Middle frontal gyrus (tissue), 1 donor: ENCODE measurements around the gene GABBR2.

Experiments
- DNase-seq: peaks from one replicate; pipeline ENCODE4 v3.0.0-alpha.2; 2015; ENCODE audit warnings: low spot score; ENCODE audit errors: extremely low spot score

Gene GABBR2

GRCh38 chr9:98263080-98263479, 445.7 kb downstream of the GABBR2 start:
- DNase-seq = no peak

- no peak for DNase-seq
Observed at GRCh38 chr9:98262056-98262455, 446.7 kb downstream of the GABBR2 start.

DNA sequence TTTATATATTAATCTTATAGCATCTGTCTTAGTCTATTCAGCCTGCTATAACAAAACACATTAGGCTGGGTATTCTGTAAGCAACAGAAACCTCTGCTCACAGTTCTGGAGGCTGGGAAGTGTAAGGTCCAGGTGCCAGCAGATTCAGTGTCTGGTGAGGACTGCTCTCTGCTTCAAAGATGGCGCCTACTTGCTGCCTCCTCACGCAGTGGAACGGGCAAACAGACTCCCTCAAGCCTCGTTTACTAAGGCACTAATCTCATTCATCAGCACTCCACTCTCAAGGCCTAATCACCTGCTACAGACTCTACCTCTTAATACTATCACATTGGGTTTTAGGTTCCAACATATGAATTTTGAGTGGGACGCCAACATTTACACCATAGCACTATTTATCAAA, 448.1 kb downstream of the GABBR2 start:
- no peak for DNase-seq

GRCh38 chr9:98259791-98260190, 448.9 kb downstream of the GABBR2 start:
- no peak for DNase-seq

- DNase-seq = no peak
Observed at GRCh38 chr9:98256756-98257155, 452.0 kb downstream of the GABBR2 start.

DNA sequence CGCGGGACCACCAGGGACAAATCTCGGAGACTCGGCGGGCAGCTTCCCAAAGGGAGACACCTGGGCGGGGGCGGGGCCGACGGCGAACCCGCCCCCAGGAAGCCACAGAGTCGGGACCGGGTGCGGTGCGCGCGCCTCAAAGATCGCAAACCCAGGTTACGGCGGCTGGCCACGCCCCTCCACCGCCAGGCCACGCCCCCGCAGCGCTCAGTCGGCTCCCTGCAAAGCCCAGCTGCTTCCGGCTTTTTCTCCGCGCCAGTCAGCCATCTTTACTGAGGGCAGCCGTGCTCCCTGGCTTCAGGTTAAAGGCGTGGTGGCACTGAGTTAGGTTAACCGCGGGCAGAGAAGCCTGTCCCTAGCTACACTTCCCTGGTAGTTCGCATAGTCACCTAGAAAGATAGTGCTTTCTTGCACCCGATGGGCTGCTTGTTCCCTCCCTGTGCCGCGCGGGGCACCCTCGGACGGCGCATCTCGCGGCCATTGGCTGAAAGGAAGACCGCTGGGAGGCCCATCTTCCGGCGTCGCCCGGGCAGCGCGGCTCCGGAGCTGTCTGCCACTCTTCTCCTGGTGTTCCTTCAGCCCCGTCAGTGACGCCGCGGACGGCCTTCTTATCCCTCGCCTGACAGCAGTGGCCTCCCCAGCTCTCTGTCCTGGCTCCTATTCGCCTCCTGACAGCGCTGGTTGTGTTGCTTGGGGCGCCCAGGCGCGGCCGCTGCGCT, 453.0 kb downstream of the GABBR2 start, which contains the start of gene TBC1D2:
Gene TBC1D2 (minus strand): TSS at position 72 of the 719 bp plus-strand sequence. CDS start 108 bp downstream, outside the sequence.
- DNase-seq = peak; percentile 87

DNA sequence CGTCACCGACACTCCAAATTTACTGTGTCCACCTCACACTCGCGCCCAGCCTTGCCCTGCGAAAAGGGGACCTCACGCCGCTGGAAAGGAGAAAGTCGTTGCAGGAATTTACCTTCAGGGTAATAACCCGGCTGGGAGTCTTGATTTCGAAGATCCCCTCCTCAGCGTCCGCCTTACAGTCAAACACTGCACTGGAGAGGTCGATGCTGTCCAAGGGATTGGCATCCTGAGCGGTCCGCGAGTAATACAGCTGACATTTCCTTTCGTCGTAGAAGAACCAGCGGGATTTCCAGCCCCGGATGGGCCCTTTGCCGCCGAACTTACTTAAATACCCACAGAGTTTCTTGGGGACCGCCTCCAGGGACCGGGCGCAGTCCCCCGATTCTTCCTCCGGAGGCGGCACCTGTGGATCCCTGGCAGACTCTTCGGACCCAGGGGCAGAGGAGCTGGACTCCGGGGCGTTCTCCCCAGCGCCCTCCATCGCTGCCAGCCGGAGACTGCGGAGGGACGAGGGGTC, 453.6 kb downstream of the GABBR2 start:
- no peak for DNase-seq

DNA sequence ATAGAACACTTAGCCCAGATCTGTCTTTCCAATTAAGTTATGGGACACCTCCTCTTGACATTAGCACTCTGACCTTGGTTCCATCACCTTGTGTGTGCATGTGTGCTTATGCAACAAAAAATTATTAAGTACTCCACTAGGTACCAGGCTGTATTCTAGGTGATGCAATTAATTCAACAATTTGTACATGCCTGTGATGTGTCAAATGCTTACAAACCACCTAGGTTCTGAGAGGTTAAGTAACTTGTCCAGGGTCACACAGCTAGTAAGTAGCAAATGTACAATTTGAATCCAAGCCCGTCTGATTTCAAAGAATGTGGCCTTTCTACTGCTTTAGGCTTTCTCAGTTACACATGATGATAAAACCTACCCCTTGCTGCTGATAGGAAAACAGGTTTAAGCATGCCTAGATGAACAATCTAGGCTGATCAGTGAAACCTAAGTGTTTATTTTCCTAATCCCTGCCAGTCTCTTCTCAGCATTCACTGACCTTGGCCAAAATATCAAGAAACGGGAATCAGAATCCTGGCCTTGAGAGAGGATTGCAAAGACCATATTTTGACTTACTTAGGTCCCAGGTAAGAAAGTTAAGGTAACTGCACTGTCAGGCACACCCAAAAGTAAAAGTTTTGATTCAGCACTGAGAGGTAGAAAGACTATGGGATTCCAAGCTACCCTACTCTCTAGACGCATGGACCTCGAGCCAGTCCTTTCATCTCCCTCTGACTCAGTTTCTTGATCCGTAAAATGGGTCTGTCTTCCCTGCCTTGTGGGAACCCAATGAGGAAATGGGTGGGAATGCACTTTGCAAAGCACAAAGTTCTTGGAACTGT, 454.3 kb downstream of the GABBR2 start:
- no peak for DNase-seq

DNA sequence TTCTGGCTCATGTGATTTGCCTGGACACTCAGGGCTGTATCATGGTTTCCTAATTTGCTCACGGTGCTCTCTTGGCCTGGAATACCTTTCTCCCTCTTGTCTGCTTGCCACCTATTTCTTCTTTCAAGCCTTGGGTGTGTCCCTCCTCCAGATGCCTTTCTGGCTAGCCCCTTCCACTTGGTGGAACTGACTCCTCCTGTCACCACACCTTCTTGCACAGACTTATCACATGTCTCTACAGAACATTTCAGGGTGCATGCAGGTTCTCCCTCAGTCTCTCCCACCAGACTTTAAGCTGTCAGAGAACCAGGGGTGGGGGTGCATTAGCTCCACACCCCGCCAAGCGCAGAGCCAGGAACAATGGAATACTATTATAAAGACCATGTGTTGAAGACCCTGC, 455.2 kb downstream of the GABBR2 start:
- no peak for DNase-seq

DNA sequence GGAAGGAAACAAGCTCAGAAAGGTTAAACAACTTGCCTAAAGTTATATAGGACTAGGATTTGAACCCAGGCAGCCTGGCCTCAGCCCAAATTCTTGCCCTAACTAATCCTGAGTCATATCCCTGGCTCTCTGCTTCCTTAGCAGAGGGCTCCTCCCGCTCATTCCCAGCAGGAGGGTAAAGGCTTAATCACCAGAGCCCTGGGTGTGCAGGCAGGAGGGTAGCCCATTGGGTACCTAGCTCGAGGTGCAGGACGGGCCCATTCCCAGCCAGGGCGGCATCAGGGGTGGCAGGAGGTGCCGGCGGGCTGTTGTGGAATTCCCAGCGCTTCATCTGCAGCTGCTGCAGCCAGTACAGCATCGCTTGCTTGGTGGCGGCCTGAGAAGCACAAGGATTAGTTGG, 457.2 kb downstream of the GABBR2 start:
- DNase-seq = no peak

DNA sequence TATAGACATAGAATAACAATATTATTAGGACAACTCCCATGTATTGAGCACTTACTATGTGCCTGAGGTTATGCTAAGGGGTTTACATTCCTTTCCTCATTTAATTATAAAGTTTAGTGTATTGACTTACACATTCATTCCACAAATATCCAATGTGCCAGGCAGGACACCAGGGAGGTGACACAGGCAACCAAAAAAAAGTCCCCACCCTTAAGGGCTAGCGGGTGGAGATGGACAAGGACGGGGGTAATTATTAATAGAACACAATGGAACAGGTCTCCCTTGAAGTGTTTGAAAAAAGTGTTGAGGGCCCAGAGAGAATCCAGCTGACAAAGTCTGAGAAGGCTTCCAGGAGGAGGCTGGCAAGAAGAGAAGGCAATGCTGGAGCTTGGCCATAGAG, 459.0 kb downstream of the GABBR2 start:
- no peak for DNase-seq

DNA sequence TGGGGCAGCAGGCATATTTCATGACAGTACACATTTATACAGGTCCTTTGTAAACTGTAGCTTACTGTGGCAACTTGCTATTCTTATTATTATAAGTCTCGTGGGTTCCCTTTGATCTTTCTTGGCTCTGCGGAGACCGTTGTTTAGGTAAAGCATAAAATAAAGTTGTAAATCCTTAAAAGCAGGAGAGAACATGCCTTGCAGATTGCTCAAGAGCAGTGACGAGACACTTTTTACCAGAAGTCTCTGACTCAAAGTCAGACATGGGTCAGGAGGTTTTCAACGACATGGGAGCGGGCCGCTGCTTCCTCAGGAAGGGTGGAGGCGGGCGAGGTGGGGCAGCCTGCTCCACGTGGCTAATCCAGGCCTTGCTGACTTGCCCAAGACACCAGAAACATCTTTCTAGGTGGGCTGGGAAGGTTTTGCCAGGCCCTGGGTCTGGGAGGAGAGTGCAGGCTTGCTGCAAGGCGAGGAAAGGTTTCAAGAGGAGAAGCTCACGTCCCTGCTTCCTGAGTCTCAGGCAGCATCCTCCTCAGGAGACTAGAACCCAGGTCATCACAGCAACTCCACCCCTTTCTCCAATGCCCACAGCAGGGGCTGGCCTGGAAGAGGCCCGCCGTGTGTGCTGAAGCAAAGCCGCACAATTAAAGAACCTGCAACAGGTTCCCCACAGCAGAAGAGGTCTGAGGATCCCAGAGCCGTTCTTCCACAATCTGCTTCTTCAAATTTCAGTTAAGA, 459.8 kb downstream of the GABBR2 start:
- DNase-seq = no peak

DNA sequence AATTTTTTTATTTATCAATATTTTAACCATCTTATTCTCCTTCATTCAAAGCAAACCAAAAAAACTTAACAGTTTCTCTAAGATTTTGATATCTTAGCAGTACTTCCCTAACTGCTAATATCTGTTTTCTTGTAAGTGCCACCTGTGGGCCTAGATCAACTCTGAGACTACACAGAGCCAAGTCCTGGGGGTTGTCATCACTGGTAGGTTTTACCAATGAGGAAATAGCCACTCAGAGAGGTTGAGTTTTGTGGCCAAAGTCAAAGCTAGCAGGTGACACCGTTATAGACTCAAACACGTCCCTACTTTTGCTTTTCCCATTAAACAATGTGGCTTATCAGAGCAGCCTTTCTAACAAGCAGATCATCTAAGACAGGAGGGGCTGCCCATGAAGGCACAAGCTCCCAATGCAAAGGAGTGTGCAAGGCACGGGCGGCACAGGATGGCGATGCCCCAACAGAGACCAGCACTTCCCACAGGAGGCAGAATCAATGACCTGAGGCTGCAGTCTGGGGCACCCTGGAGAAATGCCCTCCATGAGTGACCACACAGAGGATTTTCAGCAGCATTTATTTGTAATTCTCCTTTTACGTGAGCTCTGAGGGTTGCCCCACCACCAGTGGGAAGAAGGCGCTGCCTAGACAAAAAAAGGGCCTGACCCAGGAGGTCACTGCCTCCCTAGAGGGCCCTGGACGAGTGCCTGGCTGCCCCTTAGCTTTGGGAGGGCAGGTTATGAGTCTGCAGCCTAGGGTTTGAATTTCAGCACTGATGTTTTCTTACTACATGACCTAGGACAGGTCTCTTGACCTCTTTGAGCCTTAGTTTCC, 460.7 kb downstream of the GABBR2 start:
- DNase-seq = no peak

DNA sequence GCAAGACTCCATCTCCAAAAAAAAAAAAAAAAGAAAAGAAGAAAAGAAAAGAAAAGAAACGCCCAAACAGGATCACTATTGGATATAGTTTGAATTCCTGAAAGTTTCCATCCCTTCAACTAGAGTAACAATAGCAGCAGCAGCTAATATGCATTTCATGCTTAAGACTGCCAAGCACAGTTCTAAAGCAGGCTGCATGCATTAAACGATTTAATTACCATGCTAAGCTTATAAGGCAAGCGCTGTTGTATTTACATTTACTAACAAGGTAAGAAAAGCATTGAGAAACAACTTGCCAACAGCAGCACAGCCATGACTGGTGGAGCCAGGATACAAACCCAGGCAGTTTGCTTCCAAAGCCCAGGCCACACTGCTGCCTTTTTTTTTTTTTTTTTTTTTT, 466.3 kb downstream of the GABBR2 start:
- DNase-seq = no peak

GRCh38 chr9:98241357-98242300, 467.1 kb downstream of the GABBR2 start:
- no peak for DNase-seq

GRCh38 chr9:98240475-98240874, 468.3 kb downstream of the GABBR2 start:
- DNase-seq = no peak
